B cell (primary cell): ENCODE measurements around the gene DDX24. TPM values are rescaled to one million over a fixed set of nuclear protein-coding genes. Genes with fewer than 3 reads are reported as not detected.

ENCODE experiments used
- ATAC-seq: fragments of 200-7000 bp; cut with Tn5 transposase; one replicate; pipeline ENCODE4 v1.10.0; 2021; ENCODE audit warnings: low read depth, mild to moderate bottlenecking, moderate number of reproducible peaks, moderate library complexity
- CTCF ChIA-PET: fragments of 350-600 bp; sonication (Branson Sonifier 250); formaldehyde crosslinking; loops from one replicate; lab custom pipeline; 2021; ENCODE audit warnings: antibody characterized with exemption, inconsistent platforms; lab: Charles Lee
- POLR2A ChIA-PET: fragments of 350-600 bp; sonication (Branson Sonifier 250); formaldehyde crosslinking; loops from one replicate; lab custom pipeline; 2021; ENCODE audit warnings: antibody characterized with exemption; lab: Charles Lee
- DNase-seq: peaks from one replicate; pipeline ENCODE4 v3.0.0; 2013
- H2AFZ ChIP-seq: 2 replicates; pipeline ENCODE4 v1.6.1; 2012; ENCODE audit warnings: mild to moderate bottlenecking, low read depth, low read length; ENCODE audit not compliant: insufficient read depth, poor library complexity, severe bottlenecking
- H3K27ac ChIP-seq, 2 donors: 1 replicate in 1 of 2; 2 replicates in 1 of 2; pipeline ENCODE4 v1.5.1; 2012 to 2013; ENCODE audit warnings: low read length in 2 of 2, mild to moderate bottlenecking in 2 of 2, moderate library complexity in 1 of 2
- H3K27me3 ChIP-seq, 4 experiments: fragments of 200-600 bp in 1 of 4; sonication (generic) in 1 of 4; replicated peaks in 1 of 4; 1 replicate in 2 of 4; 2 replicates in 2 of 4; pipeline versions ENCODE4 v1.6.1 to v1.7.0; 2013 to 2016; ENCODE audit warnings: low read length in 3 of 4, mild to moderate bottlenecking in 2 of 4, mixed read lengths in 1 of 4, moderate library complexity in 1 of 4; ENCODE audit not compliant: insufficient read depth in 4 of 4, control insufficient read depth in 3 of 4; ENCODE audit errors: control extremely low read depth in 1 of 4
- H3K36me3 ChIP-seq, 2 experiments: replicated peaks in 1 of 2; 1 replicate in 1 of 2; 2 replicates in 1 of 2; pipeline versions ENCODE4 v1.6.1 to v1.7.1; 2013; ENCODE audit warnings: low read length in 1 of 2; ENCODE audit not compliant: insufficient read depth in 2 of 2, control insufficient read depth in 1 of 2; ENCODE audit errors: control extremely low read depth in 1 of 2, extremely low read depth in 1 of 2
- H3K4me1 ChIP-seq, 2 donors: fragments of 200-600 bp in 1 of 2; sonication (generic) in 1 of 2; 1 replicate in 1 of 2; 2 replicates in 1 of 2; pipeline versions ENCODE4 v1.5.1 to v1.6.1; 2013 to 2017; ENCODE audit warnings: low read length in 2 of 2; ENCODE audit not compliant: control insufficient read depth in 2 of 2, insufficient read depth in 2 of 2
- H3K4me2 ChIP-seq: replicated peaks from 2 replicates; pipeline ENCODE3; 2012; ENCODE audit warnings: mild to moderate bottlenecking, low read depth, low read length; ENCODE audit not compliant: poor library complexity, severe bottlenecking
- H3K4me3 ChIP-seq, 5 experiments: fragments of 200-600 bp in 1 of 5; sonication (generic) in 1 of 5; 1 replicate in 3 of 5; 2 replicates in 2 of 5; pipeline versions ENCODE4 v1.5.1 to v1.7.0; 2011 to 2016; ENCODE audit warnings: low read length in 4 of 5, mild to moderate bottlenecking in 4 of 5, low read depth in 2 of 5, control low read depth in 1 of 5, moderate library complexity in 1 of 5; ENCODE audit not compliant: insufficient read depth in 1 of 5; ENCODE audit errors: control extremely low read depth in 1 of 5, extremely low read depth in 1 of 5
- H3K79me2 ChIP-seq: fragments of 200-600 bp; sonication (generic); one replicate; pipeline ENCODE4 v1.6.0; 2016; ENCODE audit warnings: low read length; ENCODE audit not compliant: control insufficient read depth, insufficient read depth
- H3K9ac ChIP-seq: fragments of 200-600 bp; sonication (generic); 2 replicates; pipeline ENCODE4 v1.6.1; 2017; ENCODE audit warnings: mild to moderate bottlenecking, low read length, moderate library complexity
- H3K9me3 ChIP-seq, 3 donors: one replicate each; pipeline versions ENCODE4 v1.6.1 to v1.7.1; 2013; ENCODE audit warnings: low read length in 2 of 3; ENCODE audit not compliant: control insufficient read depth in 2 of 3, insufficient read depth in 1 of 3; ENCODE audit errors: control extremely low read depth in 1 of 3
- H4K20me1 ChIP-seq: 2 replicates; pipeline ENCODE4 v1.6.0; 2012; ENCODE audit warnings: mild to moderate bottlenecking, low read length; ENCODE audit not compliant: insufficient read depth, control insufficient read depth, poor library complexity, severe bottlenecking
- H3K27ac Mint-ChIP-seq: one replicate; pipeline ENCODE4 v1.8.0; 2021; ENCODE audit warnings: mixed read lengths
- H3K27me3 Mint-ChIP-seq: one replicate; pipeline ENCODE4 v1.8.0; 2021; ENCODE audit warnings: mixed read lengths
- H3K4me1 Mint-ChIP-seq: one replicate; pipeline ENCODE4 v1.8.0; 2021; ENCODE audit warnings: mixed read lengths
- H3K4me3 Mint-ChIP-seq: one replicate; pipeline ENCODE4 v1.8.0; 2021; ENCODE audit warnings: mixed read lengths
- H3K9me3 Mint-ChIP-seq: one replicate; pipeline ENCODE4 v1.8.0; 2022; ENCODE audit warnings: mixed read lengths; ENCODE audit not compliant: insufficient read depth
- EZH2 ChIP-seq: IDR thresholded peaks from 2 replicates; pipeline ENCODE4 v1.6.1; 2012; ENCODE audit warnings: borderline replicate concordance, low read depth, mild to moderate bottlenecking, moderate library complexity, low read length; ENCODE audit not compliant: insufficient read depth, poor library complexity, severe bottlenecking
- WGBS: methylation state at CpG from one replicate; pipeline ENCODE4 v1.1.5; 2013; ENCODE audit warnings: missing lambda C conversion rate; ENCODE audit not compliant: insufficient coverage; 5-methylcytosine and 5-hydroxymethylcytosine counted together
- intact Hi-C: fragments of 100-400 bp; cut with micrococcal nuclease; formaldehyde crosslinking; loops from one replicate; pipeline ENCODE4 v1.10.0; 2022
- polyA plus RNA-seq: library from polyadenylated mRNA; depleted of rRNA; stranded (reverse); fragments of >200 nt; gene quantifications from 2 replicates; pipeline ENCODE4 v1.2.3, GENCODE V29; 2012
- total RNA-seq, 2 donors: library from RNA; stranded (reverse); fragments of 120-200 nt in 1 of 2; gene quantifications; 1 replicate in 1 of 2; 2 replicates in 1 of 2; pipeline versions ENCODE4 v1.2.3 to v1.2.4, GENCODE V29; 2013 to 2022
- TF ChIP-seq, protein P1 (sequence below): fragments of 200-600 bp; IDR thresholded peaks from one replicate; pipeline ENCODE4 v1.8.0; 2022; ENCODE audit warnings: antibody characterized with exemption, mild to moderate bottlenecking

DDX24 gene
- total and polyA plus RNA-seq, 2 donors (not counting 1 experiment from before 2014, with no cell fraction given) = 145 to 211 TPM

- TF ChIP-seq, protein P1, sequence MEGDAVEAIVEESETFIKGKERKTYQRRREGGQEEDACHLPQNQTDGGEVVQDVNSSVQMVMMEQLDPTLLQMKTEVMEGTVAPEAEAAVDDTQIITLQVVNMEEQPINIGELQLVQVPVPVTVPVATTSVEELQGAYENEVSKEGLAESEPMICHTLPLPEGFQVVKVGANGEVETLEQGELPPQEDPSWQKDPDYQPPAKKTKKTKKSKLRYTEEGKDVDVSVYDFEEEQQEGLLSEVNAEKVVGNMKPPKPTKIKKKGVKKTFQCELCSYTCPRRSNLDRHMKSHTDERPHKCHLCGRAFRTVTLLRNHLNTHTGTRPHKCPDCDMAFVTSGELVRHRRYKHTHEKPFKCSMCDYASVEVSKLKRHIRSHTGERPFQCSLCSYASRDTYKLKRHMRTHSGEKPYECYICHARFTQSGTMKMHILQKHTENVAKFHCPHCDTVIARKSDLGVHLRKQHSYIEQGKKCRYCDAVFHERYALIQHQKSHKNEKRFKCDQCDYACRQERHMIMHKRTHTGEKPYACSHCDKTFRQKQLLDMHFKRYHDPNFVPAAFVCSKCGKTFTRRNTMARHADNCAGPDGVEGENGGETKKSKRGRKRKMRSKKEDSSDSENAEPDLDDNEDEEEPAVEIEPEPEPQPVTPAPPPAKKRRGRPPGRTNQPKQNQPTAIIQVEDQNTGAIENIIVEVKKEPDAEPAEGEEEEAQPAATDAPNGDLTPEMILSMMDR = peak; percentile 87
- no peak for TF ChIP-seq EZH2
- Histone ChIP-seq H3K27me3 (no peaks in the 10 kb centered on the region), H3K9me3 (no peaks in the 10 kb centered on the region), H3K9ac (no peak overlapping the region), H3K4me1 (no peaks in the 10 kb centered on the region), H3K79me2 (no peaks in the 10 kb centered on the region), H2AFZ (no peak overlapping the region), H3K4me3 (no peak overlapping the region), H3K36me3 (no peaks in the 10 kb centered on the region), H4K20me1 (no peaks in the 10 kb centered on the region), H3K27ac (no peak overlapping the region), H3K4me2 (no peak overlapping the region)
- peaks cover 2% of the 10 kb centered on the region for H3K4me1 Mint-ChIP-seq
- H3K9me3 Mint-ChIP-seq = no peaks in the 10 kb centered on the region
- intact Hi-C loops = loop anchor here (1.0 kb wide), 3 partner anchors 43 to 144 kb away; no protein-coding TSS in a partner anchor
- H3K4me3 Mint-ChIP-seq = no peak overlapping the region
- DNase-seq (peak; percentile 78), ATAC-seq (peak; percentile 93)
- ChIA-PET POLR2A (interaction anchor here (1.0 kb wide), 1 partner anchor 10 kb away, joined by 3 read pairs; the partner anchor contains the start of gene OTUB2), CTCF (interaction anchor here (0.6 to 9.5 kb wide), 30 partner anchors 8 to 449 kb away, joined by 3 to 195 read pairs (median 6); partner anchors contain the start of genes DDX24, IFI27L1, IFI27L2 and OTUB2)
- H3K27me3 Mint-ChIP-seq = no peaks in the 10 kb centered on the region
- H3K27ac Mint-ChIP-seq = no peak overlapping the region
- 36% methylated on average over 8 of the region's 12 CpGs for WGBS
These were observed 44.5 kb downstream of the DDX24 start for GRCh38 chr14:94036313-94037167.

GRCh38 chr14:94034886-94035285, 46.1 kb downstream of the DDX24 start:
- intact Hi-C loops = no loop called here
- no peaks in the 10 kb centered on the region for H3K79me2 ChIP-seq
- no peak overlapping the region for H3K4me2 ChIP-seq
- no peaks in the 10 kb centered on the region for H3K36me3 ChIP-seq
- Mint-ChIP-seq H3K27ac (no peak overlapping the region), H3K27me3 (no peaks in the 10 kb centered on the region), H3K9me3 (no peaks in the 10 kb centered on the region), H3K4me1 (peaks cover 2% of the 10 kb centered on the region), H3K4me3 (no peak overlapping the region)
- ATAC-seq (no peak), DNase-seq (no peak)
- no peak overlapping the region for H3K4me3 ChIP-seq
- no peaks in the 10 kb centered on the region for H3K27me3 ChIP-seq
- no peaks in the 10 kb centered on the region for H3K4me1 ChIP-seq
- CTCF ChIA-PET = interaction anchor here (0.9 to 9.5 kb wide), 11 partner anchors 9 to 146 kb away, joined by 4 to 195 read pairs (median 19); partner anchors contain the start of genes IFI27L2, OTUB2 and PPP4R4
- no peak for TF ChIP-seq EZH2
- TF ChIP-seq, protein P1 = no peak
- H3K9me3 ChIP-seq = no peaks in the 10 kb centered on the region
- POLR2A ChIA-PET = no interaction called here
- no CpG with 5 or more reads among the region's 3 CpGs for WGBS
- no peak overlapping the region for H3K9ac ChIP-seq
- no peak overlapping the region for H3K27ac ChIP-seq
- H4K20me1 ChIP-seq = no peaks in the 10 kb centered on the region
- H2AFZ ChIP-seq = no peak overlapping the region
